Smooth muscle cell (in vitro differentiated cells): Measurements from ENCODE around the gene FRYL. TPM values are rescaled to one million over a fixed set of nuclear protein-coding genes. Genes with fewer than 3 reads are reported as not detected.

Experiments
- DNase-seq: peaks from one replicate; lab custom pipeline; 2025; ENCODE audit not compliant: unreplicated experiment; lab: John Stamatoyannopoulos, UW
- H2AFZ ChIP-seq: fragments of 200-600 bp; sonication (generic); 2 replicates; pipeline ENCODE4 v1.6.0; 2016; ENCODE audit warnings: antibody characterized with exemption, low read depth, mild to moderate bottlenecking
- H3F3A ChIP-seq: fragments of 200-600 bp; sonication (generic); 2 replicates; pipeline ENCODE4 v1.6.0; 2017; ENCODE audit warnings: antibody characterized with exemption, low read depth
- H3K27ac ChIP-seq: fragments of 200-600 bp; sonication (generic); 2 replicates; pipeline ENCODE4 v1.5.1; 2016; ENCODE audit warnings: low read depth, mild to moderate bottlenecking
- H3K27me3 ChIP-seq: fragments of 200-600 bp; sonication (generic); 2 replicates; pipeline ENCODE4 v1.6.1; 2016; ENCODE audit warnings: low read depth, mild to moderate bottlenecking
- H3K36me3 ChIP-seq: fragments of 200-600 bp; sonication (generic); 2 replicates; pipeline ENCODE4 v1.5.1; 2016; ENCODE audit warnings: low read depth
- H3K4me1 ChIP-seq: fragments of 200-600 bp; sonication (generic); 2 replicates; pipeline ENCODE4 v1.5.1; 2016; ENCODE audit warnings: low read depth
- H3K4me2 ChIP-seq: fragments of 200-600 bp; sonication (generic); 2 replicates; pipeline ENCODE4 v1.6.0; 2016; ENCODE audit warnings: mild to moderate bottlenecking
- H3K4me3 ChIP-seq: fragments of 200-600 bp; sonication (generic); 2 replicates; pipeline ENCODE4 v1.5.1; 2016; ENCODE audit warnings: mild to moderate bottlenecking
- H3K79me2 ChIP-seq: fragments of 200-600 bp; sonication (generic); 2 replicates; pipeline ENCODE4 v1.6.0; 2016; ENCODE audit warnings: low read depth, mild to moderate bottlenecking
- H3K9ac ChIP-seq: fragments of 200-600 bp; sonication (generic); 2 replicates; pipeline ENCODE4 v1.6.0; 2016; ENCODE audit warnings: low read depth
- H3K9me3 ChIP-seq: fragments of 200-600 bp; sonication (generic); replicated peaks from 2 replicates; pipeline ENCODE4 v1.5.1; 2016; ENCODE audit warnings: low read depth
- H4K20me1 ChIP-seq: fragments of 200-600 bp; sonication (generic); 2 replicates; pipeline ENCODE4 v1.6.0; 2016; ENCODE audit warnings: low read depth
- CTCF ChIP-seq: fragments of 200-600 bp; sonication (generic); IDR thresholded peaks from 2 replicates; pipeline ENCODE4 v1.5.1; 2017; ENCODE audit warnings: borderline replicate concordance, mild to moderate bottlenecking, antibody characterized with exemption; ENCODE audit not compliant: insufficient read depth, poor library complexity, severe bottlenecking
- WGBS: methylation state at CpG from one replicate; pipeline ENCODE4 v1.1.7; 2016; ENCODE audit warnings: low lambda C conversion rate; 5-methylcytosine and 5-hydroxymethylcytosine counted together
- polyA plus RNA-seq: library from polyadenylated mRNA; unstranded; fragments of >200 nt; fragmentation: Nextera tagmentation; extraction: Ambion mirVana; gene quantifications from 2 replicates; pipeline ENCODE4 v1.2.1, GENCODE V29; 2016
- total RNA-seq: library from RNA; depleted of rRNA; stranded (reverse); fragments of >200 nt; gene quantifications from 2 replicates; pipeline ENCODE4 v1.2.3, GENCODE V29; 2014

Gene FRYL
- total and polyA plus RNA-seq, 2 experiments from 2014 or later, result 14.9 to 56.6 TPM

- no peak for DNase-seq
- Histone ChIP-seq H3K27ac (no peak overlapping the region), H3K27me3 (no peaks in the 10 kb centered on the region), H2AFZ (no peak overlapping the region), H3K36me3 (peaks cover 40% of the 10 kb centered on the region), H3K79me2 (no peaks in the 10 kb centered on the region), H3K9me3 (no peaks in the 10 kb centered on the region), H3K4me2 (no peak overlapping the region), H3K4me3 (no peak overlapping the region), H3K4me1 (no peaks in the 10 kb centered on the region), H3K9ac (no peak overlapping the region), H4K20me1 (peaks cover 3% of the 10 kb centered on the region), H3F3A (no peaks in the 10 kb centered on the region)
- 88% methylated on average over 3 of the region's 3 CpGs for WGBS
- TF ChIP-seq CTCF, result no peak
Observed at GRCh38 chr4:48518143-48518542, 261.9 kb downstream of the FRYL start.

GRCh38 chr4:48509543-48509942 lies 270.5 kb downstream of the FRYL start:
- no peaks in the 10 kb centered on the region for H3K27me3 ChIP-seq
- no peaks in the 10 kb centered on the region for H3F3A ChIP-seq
- H2AFZ ChIP-seq, result no peak overlapping the region
- no peaks in the 10 kb centered on the region for H3K79me2 ChIP-seq
- DNase-seq, result no peak
- peaks cover 3% of the 10 kb centered on the region for H4K20me1 ChIP-seq
- H3K9me3 ChIP-seq, result no peaks in the 10 kb centered on the region
- no peak overlapping the region for H3K4me2 ChIP-seq
- no peak for TF ChIP-seq CTCF
- H3K27ac ChIP-seq, result no peak overlapping the region
- H3K36me3 ChIP-seq, result peaks cover 34% of the 10 kb centered on the region
- H3K4me1 ChIP-seq, result no peaks in the 10 kb centered on the region
- H3K4me3 ChIP-seq, result no peak overlapping the region
- H3K9ac ChIP-seq, result no peak overlapping the region

- no peaks in the 10 kb centered on the region for H3K9me3 ChIP-seq
- no peak overlapping the region for H3K27ac ChIP-seq
- no peaks in the 10 kb centered on the region for H3F3A ChIP-seq
- H3K79me2 ChIP-seq, result no peaks in the 10 kb centered on the region
- 93% methylated on average over 2 of the region's 2 CpGs for WGBS
- H3K27me3 ChIP-seq, result no peaks in the 10 kb centered on the region
- H3K9ac ChIP-seq, result no peak overlapping the region
- no peaks in the 10 kb centered on the region for H3K4me1 ChIP-seq
- no peak overlapping the region for H2AFZ ChIP-seq
- H4K20me1 ChIP-seq, result no peaks in the 10 kb centered on the region
- H3K4me2 ChIP-seq, result no peak overlapping the region
- no peak for TF ChIP-seq CTCF
- no peak for DNase-seq
- peaks cover 8% of the 10 kb centered on the region for H3K36me3 ChIP-seq
- no peak overlapping the region for H3K4me3 ChIP-seq
Observed at GRCh38 chr4:48506716-48507115, 273.4 kb downstream of the FRYL start.

GRCh38 chr4:48504352-48504751 lies 275.7 kb downstream of the FRYL start:
- H3K9me3 ChIP-seq, result no peaks in the 10 kb centered on the region
- no peak for TF ChIP-seq CTCF
- no peaks in the 10 kb centered on the region for H3F3A ChIP-seq
- no peak for DNase-seq
- H2AFZ ChIP-seq, result no peak overlapping the region
- WGBS, result 79% methylated on average over 1 of the region's 1 CpG
- H3K9ac ChIP-seq, result no peak overlapping the region
- no peak overlapping the region for H3K4me2 ChIP-seq
- H3K4me3 ChIP-seq, result no peak overlapping the region
- H3K27ac ChIP-seq, result no peak overlapping the region
- no peaks in the 10 kb centered on the region for H3K79me2 ChIP-seq
- no peaks in the 10 kb centered on the region for H3K27me3 ChIP-seq
- no peaks in the 10 kb centered on the region for H4K20me1 ChIP-seq
- peaks cover 6% of the 10 kb centered on the region for H3K36me3 ChIP-seq
- no peaks in the 10 kb centered on the region for H3K4me1 ChIP-seq
